Small intestine (tissue), 7 donors: ENCODE data around the gene KLHL30. TPM values are rescaled to one million over a fixed set of nuclear protein-coding genes. Genes with fewer than 3 reads are reported as not detected.
"Not testable (repeated sequence)": the region's sequence is repeated elsewhere in the genome, so short reads cannot be mapped to it uniquely, and the experiment has no call there.

Experiments used
- DNase-seq, 2 donors: peaks; one replicate each; pipeline versions ENCODE4 v3.0.0 to v3.0.0-alpha.2; 2013
- FAIRE-seq: peaks from 2 replicates; lab custom pipeline; 2012; peaks lifted over from hg19 to GRCh38; lab: Jason Lieb, UNC
- H3K27ac ChIP-seq, 3 donors: one replicate each; pipeline ENCODE4 v1.5.1; 2013; ENCODE audit warnings: low read length in 2 of 3, mild to moderate bottlenecking in 2 of 3, control low read depth in 1 of 3, inconsistent platforms in 1 of 3, low read depth in 1 of 3, moderate library complexity in 1 of 3
- H3K27me3 ChIP-seq, 3 donors: one replicate each; pipeline ENCODE4 v1.6.1; 2013; ENCODE audit warnings: low read length in 3 of 3, inconsistent platforms in 1 of 3; ENCODE audit not compliant: control insufficient read depth in 3 of 3, insufficient read depth in 3 of 3
- H3K36me3 ChIP-seq, 3 donors: one replicate each; pipeline ENCODE4 v1.6.1; 2013; ENCODE audit warnings: low read length in 3 of 3, inconsistent platforms in 1 of 3, low read depth in 1 of 3, mild to moderate bottlenecking in 1 of 3, moderate library complexity in 1 of 3; ENCODE audit not compliant: control insufficient read depth in 3 of 3, insufficient read depth in 2 of 3
- H3K4me1 ChIP-seq, 3 donors: one replicate each; pipeline ENCODE4 v1.6.1; 2013; ENCODE audit warnings: low read length in 2 of 3, inconsistent platforms in 1 of 3, low read depth in 1 of 3, mild to moderate bottlenecking in 1 of 3, moderate library complexity in 1 of 3; ENCODE audit not compliant: control insufficient read depth in 3 of 3, insufficient read depth in 2 of 3
- H3K4me3 ChIP-seq, 3 donors: one replicate each; pipeline ENCODE4 v1.5.1; 2013; ENCODE audit warnings: low read length in 3 of 3, control low read depth in 1 of 3, inconsistent platforms in 1 of 3, low read depth in 1 of 3, mild to moderate bottlenecking in 1 of 3, moderate library complexity in 1 of 3
- H3K9me3 ChIP-seq, 2 donors: one replicate each; pipeline ENCODE4 v1.6.1; 2013; ENCODE audit warnings: low read depth in 1 of 2, low read length in 1 of 2; ENCODE audit not compliant: control insufficient read depth in 2 of 2, insufficient read depth in 1 of 2
- WGBS, 3 donors: extraction: QIAGEN DNeasy Blood & Tissue Kit; methylation state at CpG; one replicate each; pipeline ENCODE4 v1.1.7; 2013; 5-methylcytosine and 5-hydroxymethylcytosine counted together
- polyA plus RNA-seq, 4 donors: library from polyadenylated mRNA; stranded (reverse) in 3 of 4; unstranded in 1 of 4; fragments of 200-250 nt in 3 of 4; fragments of 120-200 nt in 1 of 4; gene quantifications; one replicate each; pipeline versions ENCODE4 v1.2.1 to v1.2.3, GENCODE V29; 2013
- donor health status: healthy with polysubstance abuse.
- donor health status: control.
- donor health status: control.
- donor health status: Bipolar disorder and iron deficiency.
- donor health status: healthy.

KLHL30 gene
- polyA plus RNA-seq, 4 donors, result 0.07 to 0.39 TPM; not detected in 2

DNA sequence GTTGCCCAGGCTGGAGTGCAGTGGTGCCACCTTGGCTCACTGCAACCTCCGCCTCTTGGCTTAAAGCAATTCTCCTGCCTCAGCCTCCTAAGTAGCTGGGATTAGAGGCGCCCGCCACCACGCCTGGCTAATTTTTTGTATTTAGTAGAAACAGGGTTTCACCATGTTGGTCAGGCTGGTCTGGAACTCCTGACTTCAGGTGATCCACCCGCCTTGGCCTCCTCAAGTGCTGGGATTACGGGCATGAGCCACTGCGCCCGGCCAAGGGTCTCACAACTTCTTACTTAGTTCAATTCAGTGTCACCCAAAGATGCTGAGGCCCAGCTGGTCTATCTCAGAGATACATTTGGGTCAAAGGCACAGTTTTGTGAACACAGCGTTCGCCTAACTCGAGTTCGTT, 22.8 kb upstream of the KLHL30 start:
- DNase-seq, result not testable (repeated sequence)

DNA sequence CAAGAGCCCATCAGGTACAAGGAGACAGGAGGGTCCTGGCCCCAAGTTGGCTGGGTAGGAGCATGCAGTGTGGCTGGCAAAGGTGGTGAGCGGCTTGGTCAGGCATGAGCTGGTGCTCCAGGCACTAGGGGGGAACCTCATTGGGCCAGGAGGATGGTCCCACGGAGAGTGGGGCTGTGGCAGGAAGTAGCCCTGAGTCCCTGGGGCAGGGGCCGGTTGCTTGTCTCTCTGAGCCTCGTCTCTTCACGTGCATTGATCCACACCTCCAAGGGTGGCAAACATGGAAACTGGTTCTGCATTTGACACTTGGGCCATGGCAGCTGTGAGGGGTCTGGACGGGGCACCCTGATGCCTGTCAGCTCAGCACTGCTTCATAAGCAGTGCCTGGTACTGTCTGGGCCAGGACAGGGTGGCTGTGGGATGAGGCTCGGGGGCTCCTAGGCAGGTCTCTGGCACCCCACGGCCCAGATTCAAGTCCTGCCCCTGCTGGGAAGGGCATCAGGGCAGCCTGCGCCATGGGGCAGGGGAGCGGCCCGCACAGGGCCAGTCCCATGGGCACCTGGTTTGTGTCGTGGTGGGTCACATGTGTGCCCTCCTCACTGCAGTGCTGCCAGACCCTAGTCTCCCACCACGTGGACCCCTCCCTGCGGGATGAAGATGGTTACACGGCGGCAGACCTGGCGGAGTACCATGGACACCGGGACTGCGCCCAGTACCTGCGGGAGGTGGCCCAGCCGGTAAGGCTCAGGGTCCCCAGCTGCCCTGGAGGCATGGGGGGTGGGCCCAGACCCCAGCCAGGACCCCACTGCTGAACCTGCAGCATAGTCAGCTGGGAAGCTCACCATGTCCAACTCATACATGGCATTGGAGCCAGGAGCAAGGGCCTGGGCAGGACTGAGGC, 21.9 kb upstream of the KLHL30 start:
- Histone ChIP-seq H3K27ac (no peak overlapping the region), H3K4me3 (no peak overlapping the region), H3K27me3 (peaks cover 0 to 6% (median 3%) of the 10 kb centered on the region in 3 donors), H3K36me3 (no peaks in the 10 kb centered on the region), H3K9me3 (no peaks in the 10 kb centered on the region), H3K4me1 (no peaks in the 10 kb centered on the region)
- no peak for DNase-seq
- 91 to 93% (median 92%) methylated on average over 18 to 21 of the region's 21 CpGs for WGBS, 3 donors
- no peak for FAIRE-seq

More for the DNA sequence above, 22.8 kb upstream of the KLHL30 start:
- H3K27me3 ChIP-seq, H3K27ac ChIP-seq, H3K4me1 ChIP-seq, H3K4me3 ChIP-seq, FAIRE-seq, H3K9me3 ChIP-seq, H3K36me3 ChIP-seq: not testable (repeated sequence)
- WGBS, 3 donors, result 90 to 96% (median 95%) methylated on average over 12 of the region's 12 CpGs

DNA sequence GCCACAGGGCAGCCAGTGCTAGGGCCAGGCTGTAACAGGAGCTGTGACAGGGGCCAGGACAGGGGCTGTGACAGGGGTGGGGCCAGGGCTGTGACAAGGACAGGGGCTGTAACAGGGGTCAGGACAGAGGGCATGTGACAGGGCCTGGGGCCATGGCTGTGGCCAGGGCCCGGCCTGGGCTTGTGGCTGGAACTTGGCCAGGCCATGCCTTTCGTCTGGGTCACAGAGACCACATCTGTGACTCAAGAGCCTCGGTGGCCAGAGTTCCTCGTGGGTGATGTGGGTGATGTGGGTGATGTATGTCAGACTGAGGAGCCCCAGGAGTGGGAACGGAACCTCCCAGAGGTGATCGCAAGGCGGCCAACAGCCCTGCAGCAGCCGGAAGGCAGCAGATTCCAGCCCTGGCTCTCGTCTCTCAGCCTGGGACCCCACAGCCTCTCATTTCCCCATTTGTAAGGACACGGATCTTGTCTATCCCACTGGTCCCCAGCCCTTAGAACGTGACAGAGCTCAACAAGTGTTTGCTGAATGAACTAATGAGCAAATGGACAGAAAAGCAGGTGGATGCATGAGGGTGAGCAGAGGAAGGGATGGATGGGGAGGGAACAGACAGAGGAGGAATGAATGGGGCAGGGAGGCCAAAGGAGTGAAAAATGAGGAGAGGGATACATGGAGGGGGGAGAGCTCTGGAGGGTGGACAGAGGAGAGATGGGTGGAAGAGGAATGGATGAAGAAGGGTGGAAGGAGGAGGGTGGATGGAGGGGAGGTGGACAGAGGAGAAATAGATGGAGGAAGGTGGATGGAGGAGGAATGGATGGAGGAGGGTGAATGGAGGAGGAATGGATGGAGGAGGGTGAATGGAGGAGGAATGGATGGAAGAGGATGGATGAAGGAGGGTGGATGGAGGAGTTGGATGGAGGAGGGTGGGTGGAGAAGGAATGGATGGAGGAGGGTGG, 21.0 kb upstream of the KLHL30 start:
- no peaks in the 10 kb centered on the region for H3K9me3 ChIP-seq
- H3K4me3 ChIP-seq, result no peak overlapping the region
- DNase-seq (no peak), FAIRE-seq (no peak)
- 64 to 75% (median 73%) methylated on average over 11 of the region's 11 CpGs for WGBS, 3 donors
- no peaks in the 10 kb centered on the region for H3K4me1 ChIP-seq
- H3K36me3 ChIP-seq, result no peaks in the 10 kb centered on the region
- no peak overlapping the region for H3K27ac ChIP-seq
- peaks cover 0 to 6% (median 3%) of the 10 kb centered on the region in 3 donors for H3K27me3 ChIP-seq

DNA sequence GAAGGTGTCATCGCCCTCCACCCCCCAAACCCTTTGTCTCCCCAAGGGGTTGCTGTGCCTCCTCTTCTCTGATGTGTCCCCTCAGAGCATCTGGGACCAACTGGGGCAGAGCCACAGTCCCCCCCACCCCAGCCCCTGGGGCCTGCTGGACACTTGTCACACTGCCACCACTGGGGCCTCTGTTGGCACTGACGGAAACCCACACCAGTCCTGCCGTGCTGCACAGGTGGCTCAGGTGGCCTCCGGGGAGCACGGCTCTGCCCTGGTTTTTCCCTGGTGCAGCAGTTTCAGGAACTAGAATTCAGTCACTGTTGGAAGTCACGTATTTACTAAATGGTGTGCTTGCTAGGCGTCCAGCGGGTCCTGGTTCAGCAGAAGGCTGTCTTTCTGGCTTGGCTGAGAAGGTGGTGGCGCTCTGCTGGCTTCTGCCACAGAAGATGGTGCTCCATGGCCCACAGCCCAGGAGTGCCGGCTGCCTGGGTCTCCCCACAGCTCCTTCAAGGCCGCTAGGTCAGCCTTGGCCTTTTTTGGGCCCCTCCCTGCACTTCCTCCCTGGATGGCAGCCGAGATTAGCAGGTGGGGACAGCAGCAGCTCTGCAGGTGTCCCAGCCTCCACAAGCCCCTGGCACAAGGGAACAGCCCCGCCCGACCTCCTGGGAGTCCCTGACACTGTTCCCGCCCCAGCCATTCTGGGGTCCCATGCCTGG, 18.6 kb upstream of the KLHL30 start:
- Histone ChIP-seq H3K4me1 (no peaks in the 10 kb centered on the region), H3K36me3 (no peaks in the 10 kb centered on the region), H3K9me3 (no peaks in the 10 kb centered on the region), H3K27me3 (peaks cover 0 to 6% (median 3%) of the 10 kb centered on the region in 3 donors), H3K4me3 (no peak overlapping the region), H3K27ac (no peak overlapping the region)
- no peak for DNase-seq
- no peak for FAIRE-seq
- 19 to 56% (median 34%) methylated on average over 15 of the region's 15 CpGs for WGBS, 3 donors

DNA sequence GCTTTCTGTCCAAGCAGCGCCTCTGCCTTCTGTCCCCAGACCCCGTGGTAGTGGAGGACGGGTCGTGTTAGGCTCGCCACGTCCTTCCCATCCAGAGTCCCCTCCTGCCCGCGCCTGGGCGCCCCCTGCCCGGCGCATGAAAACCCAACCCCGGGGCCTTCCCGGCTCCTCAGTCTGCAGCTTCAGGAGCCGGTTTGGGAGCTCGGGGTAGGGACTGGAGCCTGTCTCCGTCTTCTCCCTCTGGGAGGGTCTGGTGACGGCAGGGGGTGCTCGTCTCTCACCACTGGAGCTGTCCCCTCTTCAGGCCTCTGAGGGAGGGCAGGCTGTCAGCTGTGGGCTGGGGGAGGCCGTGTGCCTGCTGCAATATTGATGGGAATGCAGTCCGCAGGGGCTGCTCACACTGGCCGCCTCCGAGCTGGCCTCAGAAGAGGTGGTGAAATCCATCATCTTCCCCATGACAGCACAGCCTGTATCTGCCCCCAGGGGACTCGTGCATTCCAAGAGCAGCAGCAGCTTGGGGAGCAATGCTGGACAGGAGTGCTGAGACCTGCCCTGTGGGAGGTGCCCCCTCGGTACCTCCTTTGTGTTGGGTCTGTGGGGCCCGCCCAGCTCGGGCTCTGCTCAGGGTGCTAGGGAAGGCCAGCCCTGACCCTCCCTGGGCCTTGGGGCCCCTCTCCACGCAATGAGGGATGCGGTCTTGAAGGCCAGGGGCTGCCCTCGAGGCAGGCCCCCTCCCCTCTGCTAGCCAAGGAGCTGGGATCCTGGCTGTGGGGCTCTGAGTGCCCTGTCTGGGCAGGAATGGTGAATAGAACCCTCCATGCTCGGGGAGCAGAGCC, 17.8 kb upstream of the KLHL30 start:
- Histone ChIP-seq H3K9me3 (no peaks in the 10 kb centered on the region), H3K27ac (no peak overlapping the region), H3K4me1 (no peaks in the 10 kb centered on the region), H3K36me3 (no peaks in the 10 kb centered on the region), H3K27me3 (peaks cover 0 to 6% (median 3%) of the 10 kb centered on the region in 3 donors), H3K4me3 (no peak overlapping the region)
- FAIRE-seq (no peak), DNase-seq (no peak)
- 38 to 47% (median 42%) methylated on average over 30 of the region's 30 CpGs for WGBS, 3 donors

DNA sequence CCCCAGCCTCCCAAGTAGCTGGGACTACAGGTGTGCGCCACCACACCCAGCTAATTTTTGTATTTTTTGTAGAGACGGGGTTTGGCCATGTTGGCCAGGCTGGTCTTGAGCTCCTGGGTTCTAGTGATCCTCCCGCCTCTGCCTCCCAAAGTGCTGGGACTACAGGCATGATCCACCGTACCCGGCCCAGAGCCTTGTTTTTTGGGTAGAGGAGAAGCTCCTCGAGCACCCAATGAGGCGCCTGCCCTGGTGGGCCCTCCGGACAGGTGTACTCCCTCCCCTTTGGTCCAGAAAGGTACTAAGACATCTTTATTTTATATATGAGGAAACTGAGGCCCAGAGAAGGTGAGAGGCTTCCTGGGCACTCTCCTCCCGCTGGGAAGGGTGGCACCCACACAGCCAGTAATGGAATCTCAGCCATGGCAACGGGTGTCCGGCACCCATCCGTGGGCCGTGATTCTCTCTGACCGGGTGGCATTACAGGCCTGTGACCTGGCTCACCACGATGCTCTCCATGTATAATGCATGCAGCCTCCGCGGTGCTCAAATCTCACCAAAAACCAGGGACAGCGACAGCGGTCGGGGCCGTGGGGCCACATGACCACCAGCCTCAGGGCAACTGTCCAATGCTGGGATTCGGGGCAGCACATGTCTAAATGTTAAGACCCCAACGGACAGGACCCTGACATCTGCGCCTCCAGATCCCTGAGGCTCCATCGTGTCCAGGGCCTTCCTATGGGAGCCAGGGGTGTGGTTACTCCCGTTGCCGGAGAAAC, 16.8 kb upstream of the KLHL30 start:
- WGBS, 3 donors, result 88 to 90% (median 89%) methylated on average over 27 of the region's 27 CpGs
- no peak overlapping the region for H3K27ac ChIP-seq
- DNase-seq (no peak), FAIRE-seq (no peak)
- no peaks in the 10 kb centered on the region for H3K9me3 ChIP-seq
- H3K4me1 ChIP-seq, result no peaks in the 10 kb centered on the region
- peaks cover 0 to 6% (median 3%) of the 10 kb centered on the region in 3 donors for H3K27me3 ChIP-seq
- no peaks in the 10 kb centered on the region for H3K36me3 ChIP-seq
- no peak overlapping the region for H3K4me3 ChIP-seq
